HepG2 (cell line): ENCODE results near the gene MLLT11. TPM values are rescaled to one million over a fixed set of nuclear protein-coding genes. Genes with fewer than 3 reads are reported as not detected.

Experiments
- ATAC-seq: fragments of 200-7000 bp; cut with Tn5 transposase; 3 replicates; pipeline ENCODE4 v1.9.1; 2020; ENCODE audit warnings: mild to moderate bottlenecking, moderate library complexity
- BruUV-seq: library from RNA; stranded (reverse); fragments of 400-500 nt; replicated peaks from 2 replicates; lab custom pipeline; 2021; lab: Mats Ljungman, UMichigan
- CTCF ChIA-PET: fragments of 300-600 bp; formaldehyde crosslinking; extraction: SDS; loops from one replicate; lab custom pipeline; 2021; ENCODE audit warnings: low total read pairs, inconsistent platforms, low intra/inter-chr PET ratio; lab: Yijun Ruan, JAX
- POLR2A ChIA-PET: fragments of 350-600 bp; sonication (Branson Sonifier 250); formaldehyde crosslinking; loops from one replicate; lab custom pipeline; 2020; ENCODE audit warnings: antibody characterized with exemption, inconsistent platforms; lab: Yijun Ruan, JAX
- DNase-seq: peaks from one replicate; pipeline ENCODE4 v3.0.0-alpha.2; 2015; ENCODE audit warnings: low spot score
- FAIRE-seq: peaks from 3 replicates; lab custom pipeline; 2011; peaks lifted over from hg19 to GRCh38; lab: Jason Lieb, UNC
- H2AFZ ChIP-seq: one replicate; pipeline ENCODE4 v1.6.1; 2011; ENCODE audit warnings: low read length, inconsistent platforms
- H3K27ac ChIP-seq: fragments of 300-600 bp; 3 replicates; pipeline ENCODE4 v1.8.0; 2011; ENCODE audit warnings: mixed run types, mild to moderate bottlenecking, mixed read lengths, low read length, inconsistent platforms; ENCODE audit not compliant: insufficient read depth; ENCODE audit errors: extremely low read length
- H3K27me3 ChIP-seq, 2 experiments: fragments of 200-600 bp in 1 of 2; 2 replicates in 1 of 2; 3 replicates in 1 of 2; pipeline versions ENCODE4 v1.6.0 to v1.8.0; 2011; ENCODE audit warnings: low read length in 2 of 2, mild to moderate bottlenecking in 2 of 2, moderate library complexity in 2 of 2, inconsistent platforms in 1 of 2; ENCODE audit not compliant: insufficient read depth in 2 of 2, control insufficient read depth in 1 of 2
- H3K36me3 ChIP-seq, 2 experiments: fragments of 200-600 bp in 1 of 2; replicated peaks in 1 of 2; 2 replicates in 1 of 2; 3 replicates in 1 of 2; pipeline versions ENCODE4 v1.5.1 to v1.8.0; 2011; ENCODE audit warnings: low read length in 2 of 2, inconsistent platforms in 1 of 2; ENCODE audit not compliant: insufficient read depth in 2 of 2, control insufficient read depth in 1 of 2
- H3K4me1 ChIP-seq: 2 replicates; pipeline ENCODE4 v1.5.1; 2012; ENCODE audit warnings: low read length, inconsistent platforms; ENCODE audit not compliant: insufficient read depth
- H3K4me2 ChIP-seq: 2 replicates; pipeline ENCODE4 v1.6.0; 2011; ENCODE audit warnings: low read depth, low read length, inconsistent platforms
- H3K4me3 ChIP-seq, 3 experiments: fragments of 200-600 bp in 1 of 3; sonication (generic), shearing (Covaris generic) in 1 of 3; replicated peaks in 1 of 3; 2 replicates each; pipeline ENCODE4 v1.5.1; 2011 to 2016; ENCODE audit warnings: low read length in 3 of 3, inconsistent platforms in 2 of 3, low read depth in 2 of 3, mild to moderate bottlenecking in 2 of 3, control low read depth in 1 of 3, mixed read lengths in 1 of 3; ENCODE audit not compliant: insufficient read depth in 1 of 3
- H3K79me2 ChIP-seq: one replicate; pipeline ENCODE4 v1.6.1; 2011; ENCODE audit warnings: low read length, inconsistent platforms; ENCODE audit not compliant: insufficient read depth
- H3K9ac ChIP-seq: 2 replicates; pipeline ENCODE4 v1.6.0; 2011; ENCODE audit warnings: mild to moderate bottlenecking, low read depth, low read length, inconsistent platforms; ENCODE audit not compliant: insufficient read depth
- H3K9me3 ChIP-seq: 2 replicates; pipeline ENCODE4 v1.5.1; 2012; ENCODE audit warnings: mild to moderate bottlenecking, low read length
- H4K20me1 ChIP-seq: 2 replicates; pipeline ENCODE4 v1.6.0; 2011; ENCODE audit warnings: inconsistent platforms, mild to moderate bottlenecking, low read length, moderate library complexity; ENCODE audit not compliant: insufficient read depth
- ARID2 ChIP-seq: sonication (generic); formaldehyde crosslinking; IDR thresholded peaks from 2 replicates; pipeline ENCODE4 v1.8.1; 2022; ENCODE audit warnings: mild to moderate bottlenecking, missing genetic modification reagents, borderline replicate concordance
- ELF1 ChIP-seq: sonication (generic); formaldehyde crosslinking; IDR thresholded peaks from 2 replicates; pipeline ENCODE4 v1.4.0; 2020; ENCODE audit warnings: missing genetic modification reagents
- HOXA3 ChIP-seq: sonication (generic); formaldehyde crosslinking; IDR thresholded peaks from 2 replicates; pipeline ENCODE4 v1.5.0; 2020; ENCODE audit warnings: missing genetic modification reagents
- JDP2 ChIP-seq: sonication (generic); formaldehyde crosslinking; IDR thresholded peaks from 2 replicates; pipeline ENCODE4 v1.8.1; 2022; ENCODE audit warnings: missing genetic modification reagents, borderline replicate concordance
- MAZ ChIP-seq, 2 experiments: sonication (generic) in 1 of 2; formaldehyde crosslinking in 1 of 2; IDR thresholded peaks; 2 replicates each; pipeline versions ENCODE4 v1.5.0 to v1.6.1; 2012 to 2020; ENCODE audit warnings: low read depth in 2 of 2, mild to moderate bottlenecking in 2 of 2, borderline replicate concordance in 1 of 2, improper control_type of control experiment in 1 of 2, low read length in 1 of 2, missing genetic modification reagents in 1 of 2, moderate library complexity in 1 of 2
- PLRG1 ChIP-seq: fragments of 450-650 bp; conservative IDR thresholded peaks from 2 replicates; pipeline ENCODE4 v1.6.1; 2016
- REPIN1 ChIP-seq: sonication (generic); formaldehyde crosslinking; IDR thresholded peaks from 2 replicates; pipeline ENCODE4 v1.8.0; 2022; ENCODE audit warnings: missing genetic modification reagents, low read depth, mild to moderate bottlenecking, borderline replicate concordance
- SRY ChIP-seq: sonication (generic); formaldehyde crosslinking; IDR thresholded peaks from 2 replicates; pipeline ENCODE4 v1.8.0; 2022; ENCODE audit warnings: mild to moderate bottlenecking, missing genetic modification reagents
- ZNF256 ChIP-seq: sonication (generic); formaldehyde crosslinking; conservative IDR thresholded peaks from 2 replicates; pipeline ENCODE4 v1.4.0; 2020; ENCODE audit warnings: missing genetic modification reagents
- ZNF331 ChIP-seq: sonication (generic); formaldehyde crosslinking; IDR thresholded peaks from 2 replicates; pipeline ENCODE4 v1.4.0; 2020; ENCODE audit warnings: missing genetic modification reagents
- ZNF558 ChIP-seq: sonication (generic); formaldehyde crosslinking; IDR thresholded peaks from 2 replicates; pipeline ENCODE4 v1.9.0; 2022; ENCODE audit warnings: mild to moderate bottlenecking, missing genetic modification reagents, borderline replicate concordance
- ZNF598 ChIP-seq: sonication (generic); formaldehyde crosslinking; IDR thresholded peaks from 2 replicates; pipeline ENCODE4 v1.5.1; 2020; ENCODE audit warnings: mild to moderate bottlenecking, missing genetic modification reagents, borderline replicate concordance
- ZNF629 ChIP-seq: sonication (generic); formaldehyde crosslinking; conservative IDR thresholded peaks from 2 replicates; pipeline ENCODE4 v1.5.0; 2020; ENCODE audit warnings: missing genetic modification reagents
- ZNF652 ChIP-seq: IDR thresholded peaks from 2 replicates; pipeline ENCODE4 v1.6.1; 2016; ENCODE audit warnings: low read depth, borderline replicate concordance
- ZNF724P ChIP-seq: sonication (generic); formaldehyde crosslinking; IDR thresholded peaks from 2 replicates; pipeline ENCODE4 v1.8.0; 2022; ENCODE audit warnings: missing genetic modification reagents, borderline replicate concordance
- ZSCAN31 ChIP-seq: sonication (generic); formaldehyde crosslinking; IDR thresholded peaks from 2 replicates; pipeline ENCODE4 v1.5.0; 2020; ENCODE audit warnings: low read depth, mild to moderate bottlenecking, missing genetic modification reagents
- WGBS: methylation state at CpG from one replicate; pipeline ENCODE4 v1.1.6; 2017; ENCODE audit warnings: low lambda C conversion rate; 5-methylcytosine and 5-hydroxymethylcytosine counted together
- in situ Hi-C: cut with HindIII; loops from 2 replicates; pipeline ENCODE4 v1.10.0; 2017; ENCODE audit warnings: low pct_unique_long_range_greater_than_20kb; ENCODE audit not compliant: extremely low pct_ligation_motif_present
- intact Hi-C: fragments of 100-400 bp; cut with micrococcal nuclease; formaldehyde crosslinking; loops from one replicate; pipeline ENCODE4 v1.10.0; 2022; ENCODE audit not compliant: unreplicated experiment
- polyA plus RNA-seq, 8 experiments: library from polyadenylated mRNA; depleted of rRNA in 3 of 8; stranded (reverse) in 7 of 8; unstranded in 1 of 8; fragments of >200 nt; fragmentation: Illumina TruSeq in 4 of 8; extraction: Trizol in 4 of 8; gene quantifications; 2 replicates each; pipeline versions ENCODE4 v1.2.1 to v1.2.3, GENCODE V29; 2011 to 2016; ENCODE audit warnings: low read depth in 4 of 8, missing spikeins in 1 of 8, mixed read lengths in 1 of 8; ENCODE audit not compliant: insufficient read depth in 1 of 8
- total RNA-seq, 5 experiments: library from RNA; depleted of rRNA; stranded (reverse); fragments of >200 nt; fragmentation: Illumina TruSeq; extraction: Trizol; gene quantifications; 2 replicates each; pipeline ENCODE4 v1.2.3, GENCODE V29; 2016; ENCODE audit warnings: low read depth in 1 of 5
- TF ChIP-seq, protein P1 (sequence below): sonication (generic); formaldehyde crosslinking; IDR thresholded peaks from 2 replicates; pipeline ENCODE4 v1.5.1; 2020; ENCODE audit warnings: mild to moderate bottlenecking, missing genetic modification reagents, borderline replicate concordance
- TF ChIP-seq, protein P2 (sequence below): sonication (generic); formaldehyde crosslinking; IDR thresholded peaks from 2 replicates; pipeline ENCODE4 v1.8.0; 2022; ENCODE audit warnings: mild to moderate bottlenecking, missing genetic modification reagents, borderline replicate concordance

The MLLT11 gene
- total and polyA plus RNA-seq, 2 of the 13 experiments (the other 11 are each of a cell fraction or from before 2014, with no cell fraction given): 0.21 to 0.22 TPM

DNA sequence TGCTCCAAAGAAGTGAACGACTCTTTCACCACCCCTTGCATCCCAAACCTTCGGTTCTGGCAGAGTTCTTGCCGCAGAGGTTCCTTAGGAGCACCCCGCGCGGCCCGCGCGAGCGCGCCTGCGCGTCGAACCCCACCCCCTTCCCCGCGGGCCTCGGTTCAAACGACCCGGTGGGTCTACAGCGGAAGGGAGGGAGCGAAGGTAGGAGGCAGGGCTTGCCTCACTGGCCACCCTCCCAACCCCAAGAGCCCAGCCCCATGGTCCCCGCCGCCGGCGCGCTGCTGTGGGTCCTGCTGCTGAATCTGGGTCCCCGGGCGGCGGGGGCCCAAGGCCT lies 12.6 kb upstream of the MLLT11 start, which contains the start of gene C1orf56:
TSS of gene C1orf56 (plus strand) at position 161 of the 334 bp plus-strand sequence. CDS start at position 258, 97 bp downstream.
- WGBS: 0% methylated on average over 3 of the region's 29 CpGs
- Histone ChIP-seq H3K27ac (peak within 1 kb of the TSS; percentile 59), H3K36me3 (0 out of 5 replicates have a peak, but pooled peaks cover 0 to 4% of the 10 kb centered on the region in 2 experiments), H3K79me2 (no peaks in the 10 kb centered on the region), H3K9ac (peak within 1 kb of the TSS; percentile 70), H3K9me3 (no peaks in the 10 kb centered on the region), H3K27me3 (no peaks in the 10 kb centered on the region), H2AFZ (peak within 1 kb of the TSS; percentile 89), H3K4me1 (peaks cover 41% of the 10 kb centered on the region), H4K20me1 (no peaks in the 10 kb centered on the region), H3K4me3 (peak within 1 kb of the TSS; percentile 75 to 79 (median 77)), H3K4me2 (peak within 1 kb of the TSS; percentile 91)
- ChIA-PET CTCF (interaction anchor here (1.8 kb wide), 1 partner anchor 68 kb away, joined by 6 read pairs; no protein-coding TSS in a partner anchor), POLR2A (interaction anchor here (1.1 to 4.1 kb wide), 6 partner anchors 11 to 234 kb away, joined by 3 to 23 read pairs (median 13); partner anchors contain the start of genes ANXA9, CDC42SE1, MINDY1 and MLLT11)
- FAIRE-seq (peak; percentile 66), ATAC-seq (peak; percentile 89), DNase-seq (peak; percentile 43)
- in situ Hi-C loops (no loop called here), intact Hi-C loops (loop anchor here (5.0 kb wide), 1 partner anchor 40 kb away; the partner anchor contains the start of genes MINDY1 and PRUNE1)
- no TSS peak for BruUV-seq
- TF ChIP-seq PLRG1 (no peak), ARID2 (CRISPR knock-in tag) (no peak), REPIN1 (CRISPR knock-in tag) (no peak), SRY (0 out of 2 replicates have a peak, but pooled peaks have one; percentile 8), ZNF558 (no peak), ZNF652 (no peak), ZNF256 (CRISPR knock-in tag) (no peak), ZSCAN31 (0 out of 2 replicates have a peak, but pooled peaks have one; percentile 20), ZNF598 (no peak; the same call in 1 of the 2 replicates), ZNF331 (CRISPR knock-in tag) (0 out of 2 replicates have a peak, but pooled peaks have one; percentile 38), ZNF629 (CRISPR knock-in tag) (no peak), JDP2 (CRISPR knock-in tag) (no peak), ELF1 (CRISPR knock-in tag) (no peak), MAZ (IDR thresholded peaks at IDR 0.05; ENCODE audit: borderline replicate concordance, low read depth, low read length) (peak; percentile 45; the same call in 1 of the 2 replicates), MAZ (CRISPR knock-in tag; IDR thresholded peaks at IDR 0.05; ENCODE audit: low read depth) (no peak; the same call in 1 of the 2 replicates), HOXA3 (CRISPR knock-in tag) (no peak), ZNF724P (CRISPR knock-in tag) (0 out of 2 replicates have a peak, but pooled peaks have one; percentile 23)
- TF ChIP-seq, protein P1, sequence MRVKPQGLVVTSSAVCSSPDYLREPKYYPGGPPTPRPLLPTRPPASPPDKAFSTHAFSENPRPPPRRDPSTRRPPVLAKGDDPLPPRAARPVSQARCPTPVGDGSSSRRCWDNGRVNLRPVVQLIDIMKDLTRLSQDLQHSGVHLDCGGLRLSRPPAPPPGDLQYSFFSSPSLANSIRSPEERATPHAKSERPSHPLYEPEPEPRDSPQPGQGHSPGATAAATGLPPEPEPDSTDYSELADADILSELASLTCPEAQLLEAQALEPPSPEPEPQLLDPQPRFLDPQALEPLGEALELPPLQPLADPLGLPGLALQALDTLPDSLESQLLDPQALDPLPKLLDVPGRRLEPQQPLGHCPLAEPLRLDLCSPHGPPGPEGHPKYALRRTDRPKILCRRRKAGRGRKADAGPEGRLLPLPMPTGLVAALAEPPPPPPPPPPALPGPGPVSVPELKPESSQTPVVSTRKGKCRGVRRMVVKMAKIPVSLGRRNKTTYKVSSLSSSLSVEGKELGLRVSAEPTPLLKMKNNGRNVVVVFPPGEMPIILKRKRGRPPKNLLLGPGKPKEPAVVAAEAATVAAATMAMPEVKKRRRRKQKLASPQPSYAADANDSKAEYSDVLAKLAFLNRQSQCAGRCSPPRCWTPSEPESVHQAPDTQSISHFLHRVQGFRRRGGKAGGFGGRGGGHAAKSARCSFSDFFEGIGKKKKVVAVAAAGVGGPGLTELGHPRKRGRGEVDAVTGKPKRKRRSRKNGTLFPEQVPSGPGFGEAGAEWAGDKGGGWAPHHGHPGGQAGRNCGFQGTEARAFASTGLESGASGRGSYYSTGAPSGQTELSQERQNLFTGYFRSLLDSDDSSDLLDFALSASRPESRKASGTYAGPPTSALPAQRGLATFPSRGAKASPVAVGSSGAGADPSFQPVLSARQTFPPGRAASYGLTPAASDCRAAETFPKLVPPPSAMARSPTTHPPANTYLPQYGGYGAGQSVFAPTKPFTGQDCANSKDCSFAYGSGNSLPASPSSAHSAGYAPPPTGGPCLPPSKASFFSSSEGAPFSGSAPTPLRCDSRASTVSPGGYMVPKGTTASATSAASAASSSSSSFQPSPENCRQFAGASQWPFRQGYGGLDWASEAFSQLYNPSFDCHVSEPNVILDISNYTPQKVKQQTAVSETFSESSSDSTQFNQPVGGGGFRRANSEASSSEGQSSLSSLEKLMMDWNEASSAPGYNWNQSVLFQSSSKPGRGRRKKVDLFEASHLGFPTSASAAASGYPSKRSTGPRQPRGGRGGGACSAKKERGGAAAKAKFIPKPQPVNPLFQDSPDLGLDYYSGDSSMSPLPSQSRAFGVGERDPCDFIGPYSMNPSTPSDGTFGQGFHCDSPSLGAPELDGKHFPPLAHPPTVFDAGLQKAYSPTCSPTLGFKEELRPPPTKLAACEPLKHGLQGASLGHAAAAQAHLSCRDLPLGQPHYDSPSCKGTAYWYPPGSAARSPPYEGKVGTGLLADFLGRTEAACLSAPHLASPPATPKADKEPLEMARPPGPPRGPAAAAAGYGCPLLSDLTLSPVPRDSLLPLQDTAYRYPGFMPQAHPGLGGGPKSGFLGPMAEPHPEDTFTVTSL (CRISPR knock-in tag): no peak
- TF ChIP-seq, protein P2, sequence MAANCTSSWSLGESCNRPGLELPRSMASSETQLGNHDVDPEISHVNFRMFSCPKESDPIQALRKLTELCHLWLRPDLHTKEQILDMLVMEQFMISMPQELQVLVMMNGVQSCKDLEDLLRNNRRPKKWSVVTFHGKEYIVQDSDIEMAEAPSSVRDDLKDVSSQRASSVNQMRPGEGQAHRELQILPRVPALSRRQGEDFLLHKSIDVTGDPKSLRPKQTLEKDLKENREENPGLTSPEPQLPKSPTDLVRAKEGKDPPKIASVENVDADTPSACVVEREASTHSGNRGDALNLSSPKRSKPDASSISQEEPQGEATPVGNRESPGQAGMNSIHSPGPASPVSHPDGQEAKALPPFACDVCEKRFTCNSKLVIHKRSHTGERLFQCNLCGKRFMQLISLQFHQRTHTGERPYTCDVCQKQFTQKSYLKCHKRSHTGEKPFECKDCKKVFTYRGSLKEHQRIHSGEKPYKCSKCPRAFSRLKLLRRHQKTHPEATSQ: no peak
